Measurements from ENCODE around the gene MCUB.

DNA sequence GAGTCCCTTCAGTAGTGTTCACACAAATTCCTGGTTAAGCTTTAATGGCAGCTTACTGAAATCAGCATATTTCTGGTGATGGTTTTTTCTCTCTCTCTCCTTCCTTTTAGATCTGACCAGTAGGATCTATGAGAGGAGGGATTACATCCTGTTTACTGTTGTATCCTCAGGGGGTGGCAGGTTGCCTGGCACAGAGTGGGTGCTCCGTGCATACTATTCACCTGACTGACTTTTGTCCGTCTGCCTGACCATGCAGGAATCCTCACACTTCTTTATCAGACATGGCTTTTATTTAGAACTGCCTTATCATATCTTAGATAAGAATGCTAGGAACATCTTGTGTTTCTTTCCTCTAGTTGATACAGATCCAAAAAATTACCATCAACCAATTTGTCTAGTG is 29.6 kb downstream of the MCUB start:
- TF ChIP-seq ZNF202 (tag by site-specific recombination; IDR thresholded peaks at IDR 0.05; ENCODE audit: borderline replicate concordance) (no peak), ZNF785 (tag by site-specific recombination; IDR thresholded peaks at IDR 0.05) (no peak), RBAK (tag by site-specific recombination; IDR thresholded peaks at IDR 0.05) (no peak), ZNF433 (tag by site-specific recombination; IDR thresholded peaks at IDR 0.05; ENCODE audit: low read depth) (no peak), ZBTB8A (tag by site-specific recombination; IDR thresholded peaks at IDR 0.05) (no peak), ZFP3 (tag by site-specific recombination; IDR thresholded peaks at IDR 0.05; ENCODE audit: low read depth) (no peak), MYNN (tag by site-specific recombination; IDR thresholded peaks at IDR 0.05; ENCODE audit: borderline replicate concordance) (no peak), ZNF776 (tag by site-specific recombination; IDR thresholded peaks at IDR 0.05; ENCODE audit: borderline replicate concordance) (no peak), ZNF830 (tag by site-specific recombination; IDR thresholded peaks at IDR 0.05; ENCODE audit: low read depth) (no peak), ZNF121 (tag by site-specific recombination; IDR thresholded peaks at IDR 0.05) (no peak)
- TF ChIP-seq, protein P1, sequence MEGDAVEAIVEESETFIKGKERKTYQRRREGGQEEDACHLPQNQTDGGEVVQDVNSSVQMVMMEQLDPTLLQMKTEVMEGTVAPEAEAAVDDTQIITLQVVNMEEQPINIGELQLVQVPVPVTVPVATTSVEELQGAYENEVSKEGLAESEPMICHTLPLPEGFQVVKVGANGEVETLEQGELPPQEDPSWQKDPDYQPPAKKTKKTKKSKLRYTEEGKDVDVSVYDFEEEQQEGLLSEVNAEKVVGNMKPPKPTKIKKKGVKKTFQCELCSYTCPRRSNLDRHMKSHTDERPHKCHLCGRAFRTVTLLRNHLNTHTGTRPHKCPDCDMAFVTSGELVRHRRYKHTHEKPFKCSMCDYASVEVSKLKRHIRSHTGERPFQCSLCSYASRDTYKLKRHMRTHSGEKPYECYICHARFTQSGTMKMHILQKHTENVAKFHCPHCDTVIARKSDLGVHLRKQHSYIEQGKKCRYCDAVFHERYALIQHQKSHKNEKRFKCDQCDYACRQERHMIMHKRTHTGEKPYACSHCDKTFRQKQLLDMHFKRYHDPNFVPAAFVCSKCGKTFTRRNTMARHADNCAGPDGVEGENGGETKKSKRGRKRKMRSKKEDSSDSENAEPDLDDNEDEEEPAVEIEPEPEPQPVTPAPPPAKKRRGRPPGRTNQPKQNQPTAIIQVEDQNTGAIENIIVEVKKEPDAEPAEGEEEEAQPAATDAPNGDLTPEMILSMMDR (tag by site-specific recombination; IDR thresholded peaks at IDR 0.05): no peak
- TF ChIP-seq, protein P2, sequence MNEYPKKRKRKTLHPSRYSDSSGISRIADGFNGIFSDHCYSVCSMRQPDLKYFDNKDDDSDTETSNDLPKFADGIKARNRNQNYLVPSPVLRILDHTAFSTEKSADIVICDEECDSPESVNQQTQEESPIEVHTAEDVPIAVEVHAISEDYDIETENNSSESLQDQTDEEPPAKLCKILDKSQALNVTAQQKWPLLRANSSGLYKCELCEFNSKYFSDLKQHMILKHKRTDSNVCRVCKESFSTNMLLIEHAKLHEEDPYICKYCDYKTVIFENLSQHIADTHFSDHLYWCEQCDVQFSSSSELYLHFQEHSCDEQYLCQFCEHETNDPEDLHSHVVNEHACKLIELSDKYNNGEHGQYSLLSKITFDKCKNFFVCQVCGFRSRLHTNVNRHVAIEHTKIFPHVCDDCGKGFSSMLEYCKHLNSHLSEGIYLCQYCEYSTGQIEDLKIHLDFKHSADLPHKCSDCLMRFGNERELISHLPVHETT (tag by site-specific recombination; IDR thresholded peaks at IDR 0.05): no peak
